ENCODE measurements around the gene KRT79.

GRCh38 chr12:52810554-52810953, 23.6 kb downstream of the KRT79 start:
- no peak for TF ChIP-seq TAF1 (IDR thresholded peaks at IDR 0.05; ENCODE audit: borderline replicate concordance, insufficient read depth, low read length)
- no peak for TF ChIP-seq POLR2AphosphoS5 (IDR thresholded peaks at IDR 0.05; ENCODE audit: low read depth, low read length)

All from PFSK-1 (cell line).